ENCODE results near the gene NKX6-2. TPM values are rescaled to one million over a fixed set of nuclear protein-coding genes. Genes with fewer than 3 reads are reported as not detected.

Gene NKX6-2
- total and polyA plus RNA-seq, 2 experiments from 2014 or later, result 0.24 to 9.3 TPM

GRCh38 chr10:132827861-132828539 is 42.1 kb upstream of the NKX6-2 start:
- H3K9me2 ChIP-seq (ENCODE audit: insufficient read depth), result no peaks in the 10 kb centered on the region
- no peak overlapping the region for H3K4me2 ChIP-seq
- no peak overlapping the region for H3K4me3 Mint-ChIP-seq
- H2AFZ ChIP-seq, result no peak overlapping the region
- no peaks in the 10 kb centered on the region for H3F3A ChIP-seq (replicated peaks; ENCODE audit: low read depth)
- ATAC-seq (no peak), DNase-seq (ENCODE audit: low spot score) (no peak)
- peaks cover 6% of the 10 kb centered on the region for H3K36me3 Mint-ChIP-seq (ENCODE audit: low read depth)
- no peaks in the 10 kb centered on the region for H4K20me1 ChIP-seq (replicated peaks; ENCODE audit: insufficient read depth)
- H3K27ac ChIP-seq (ENCODE audit: low read depth), result no peak overlapping the region
- TF ChIP-seq ZNF462 (CRISPR knock-in tag; IDR thresholded peaks at IDR 0.05), result no peak
- TF ChIP-seq ZNF331 (CRISPR knock-in tag; IDR thresholded peaks at IDR 0.05; ENCODE audit: low read depth), result no peak
- no peak for TF ChIP-seq ETS1 (IDR thresholded peaks at IDR 0.05)
- TF ChIP-seq POLR2AphosphoS5 (IDR thresholded peaks at IDR 0.05; ENCODE audit: low read depth), result no peak
- TF ChIP-seq JUNB (IDR thresholded peaks at IDR 0.05; ENCODE audit: unreplicated experiment), result no peak
- no peak for TF ChIP-seq NANOG (IDR thresholded peaks at IDR 0.05; ENCODE audit: borderline replicate concordance)
- no peak for TF ChIP-seq ZNF114 (CRISPR knock-in tag; IDR thresholded peaks at IDR 0.05)
- TF ChIP-seq EZH2 (IDR thresholded peaks at IDR 0.05; ENCODE audit: low read depth, unreplicated experiment), result no peak
- TF ChIP-seq STAT1 (IDR thresholded peaks at IDR 0.05; ENCODE audit: unreplicated experiment), result no peak
- TF ChIP-seq CREB1 (CRISPR knock-in tag; IDR thresholded peaks at IDR 0.05; ENCODE audit: low read depth), result no peak
- no peak for TF ChIP-seq CTCF (conservative IDR thresholded peaks at IDR 0.05; ENCODE audit: low read depth in 2 of 2)
- TF ChIP-seq REST (IDR thresholded peaks at IDR 0.05; ENCODE audit: unreplicated experiment), result no peak
- no peaks in the 10 kb centered on the region for H3K79me2 ChIP-seq (replicated peaks; ENCODE audit: insufficient read depth)
- no peaks in the 10 kb centered on the region for H3K36me3 ChIP-seq (ENCODE audit: insufficient read depth)
- no peaks in the 10 kb centered on the region for H3K27me3 ChIP-seq (ENCODE audit: insufficient read depth)
- H3K27ac Mint-ChIP-seq, result no peak overlapping the region
- peaks cover 13% of the 10 kb centered on the region for H3K27me3 Mint-ChIP-seq (ENCODE audit: insufficient read depth, low read depth, poor library complexity)
- no peak overlapping the region for H3K4me3 ChIP-seq
- peaks cover 16% of the 10 kb centered on the region for H3K9me3 Mint-ChIP-seq
- no peaks in the 10 kb centered on the region; the same call in 2 of the 3 replicates for H3K4me1 Mint-ChIP-seq
- no peaks in the 10 kb centered on the region for H3K4me1 ChIP-seq (ENCODE audit: insufficient read depth)
